Measurements from ENCODE around the gene NUMB.

Gene NUMB

GRCh38 chr14:73243748-73244147, 214.6 kb downstream of the NUMB start:
- DNase-seq (ENCODE audit: low read depth), result no peak
- no peak overlapping the region for H3K4me3 ChIP-seq (ENCODE audit: low read depth, low read length)
- no peak for TF ChIP-seq CTCF (IDR thresholded peaks at IDR 0.05; ENCODE audit: control insufficient read depth, extremely low read depth, insufficient read depth)

GRCh38 chr14:73243341-73243740, 215.0 kb downstream of the NUMB start:
- no peak overlapping the region for H3K4me3 ChIP-seq (ENCODE audit: low read depth, low read length)
- no peak for TF ChIP-seq CTCF (IDR thresholded peaks at IDR 0.05; ENCODE audit: control insufficient read depth, extremely low read depth, insufficient read depth)
- DNase-seq (ENCODE audit: low read depth), result no peak

- TF ChIP-seq CTCF (IDR thresholded peaks at IDR 0.05; ENCODE audit: control insufficient read depth, extremely low read depth, insufficient read depth), result no peak
- DNase-seq (ENCODE audit: low read depth), result no peak
- H3K4me3 ChIP-seq (ENCODE audit: low read depth, low read length), result no peak overlapping the region
These were observed 215.9 kb downstream of the NUMB start for GRCh38 chr14:73242357-73242901.

- H3K4me3 ChIP-seq (ENCODE audit: low read depth, low read length), result no peak overlapping the region
- DNase-seq (ENCODE audit: low read depth), result no peak
- TF ChIP-seq CTCF (IDR thresholded peaks at IDR 0.05; ENCODE audit: control insufficient read depth, extremely low read depth, insufficient read depth), result no peak
These were observed 216.7 kb downstream of the NUMB start for GRCh38 chr14:73241481-73242165.

GRCh38 chr14:73240816-73241480, 217.4 kb downstream of the NUMB start:
- TF ChIP-seq CTCF (IDR thresholded peaks at IDR 0.05; ENCODE audit: control insufficient read depth, extremely low read depth, insufficient read depth), result no peak
- H3K4me3 ChIP-seq (ENCODE audit: low read depth, low read length), result no peak overlapping the region
- no peak for DNase-seq (ENCODE audit: low read depth)

GRCh38 chr14:73239393-73240241, 218.7 kb downstream of the NUMB start:
- no peak overlapping the region for H3K4me3 ChIP-seq (ENCODE audit: low read depth, low read length)
- TF ChIP-seq CTCF (IDR thresholded peaks at IDR 0.05; ENCODE audit: control insufficient read depth, extremely low read depth, insufficient read depth), result no peak
- peak; percentile 10 for DNase-seq (ENCODE audit: low read depth)

Data from LNCaP clone FGC (cell line).